Liver (tissue), 3 donors: ENCODE results near the gene CAMK1D.

ENCODE experiments used
- ATF3 ChIP-seq: IDR thresholded peaks from 2 replicates; pipeline ENCODE4 v1.6.1; 2016; ENCODE audit warnings: antibody characterized with exemption
- CTCF ChIP-seq: fragments of 150-350 bp; IDR thresholded peaks from 2 replicates; pipeline ENCODE4 v1.5.1; 2017; ENCODE audit warnings: improper control_type of control experiment, low read depth, low read length; ENCODE audit not compliant: missing input control
- EGR1 ChIP-seq, 2 donors: IDR thresholded peaks; 2 replicates each; pipeline ENCODE4 v1.6.1; 2016 to 2018; ENCODE audit warnings: antibody characterized with exemption in 2 of 2, low read depth in 2 of 2
- GABPA ChIP-seq, 2 donors: IDR thresholded peaks in 1 of 2; conservative IDR thresholded peaks in 1 of 2; 2 replicates each; pipeline ENCODE4 v1.6.1; 2016; ENCODE audit warnings: antibody characterized with exemption in 2 of 2, mild to moderate bottlenecking in 1 of 2, moderate library complexity in 1 of 2
- HNF4A ChIP-seq, 2 donors: conservative IDR thresholded peaks; 2 replicates each; pipeline ENCODE4 v1.6.1; 2016; ENCODE audit warnings: antibody characterized with exemption in 2 of 2, mild to moderate bottlenecking in 2 of 2
- JUND ChIP-seq, 2 donors: IDR thresholded peaks; 2 replicates each; pipeline ENCODE4 v1.6.1; 2016; ENCODE audit warnings: antibody characterized with exemption in 2 of 2
- MAX ChIP-seq: IDR thresholded peaks from 2 replicates; pipeline ENCODE4 v1.6.1; 2016; ENCODE audit warnings: antibody characterized with exemption
- NR2F2 ChIP-seq: IDR thresholded peaks from 2 replicates; pipeline ENCODE4 v1.6.1; 2016; ENCODE audit warnings: antibody characterized with exemption
- RAD21 ChIP-seq, 2 donors: IDR thresholded peaks; 2 replicates each; pipeline ENCODE4 v1.6.1; 2016; ENCODE audit warnings: antibody characterized with exemption in 2 of 2, mild to moderate bottlenecking in 2 of 2
- REST ChIP-seq: IDR thresholded peaks from 2 replicates; pipeline ENCODE4 v1.6.1; 2016; ENCODE audit warnings: antibody characterized with exemption, mild to moderate bottlenecking
- RXRA ChIP-seq, 2 donors: IDR thresholded peaks; 2 replicates each; pipeline ENCODE4 v1.6.1; 2017 to 2018; ENCODE audit warnings: antibody characterized with exemption in 2 of 2, mild to moderate bottlenecking in 1 of 2
- TAF1 ChIP-seq: conservative IDR thresholded peaks from 2 replicates; pipeline ENCODE4 v1.6.1; 2016; ENCODE audit warnings: antibody characterized with exemption, mild to moderate bottlenecking
- YY1 ChIP-seq: IDR thresholded peaks from 2 replicates; pipeline ENCODE4 v1.6.1; 2016; ENCODE audit warnings: antibody characterized with exemption, mild to moderate bottlenecking
- ZBTB33 ChIP-seq: IDR thresholded peaks from 2 replicates; pipeline ENCODE4 v1.6.1; 2016; ENCODE audit warnings: antibody characterized with exemption
- donor health status: healthy.
- donor health status: healthy.

GRCh38 chr10:12645449-12645848, 296.1 kb downstream of the CAMK1D start:
- TF ChIP-seq CTCF (no peak), TAF1 (no peak), GABPA (IDR thresholded peaks at IDR 0.05 in 1 of 2, conservative IDR thresholded peaks at IDR 0.05 in 1 of 2) (no peak), ZBTB33 (no peak), NR2F2 (no peak), ATF3 (no peak), MAX (no peak), RXRA (IDR thresholded peaks at IDR 0.05) (no peak), RAD21 (IDR thresholded peaks at IDR 0.05) (no peak), JUND (IDR thresholded peaks at IDR 0.05) (no peak), HNF4A (conservative IDR thresholded peaks at IDR 0.05) (no peak), REST (no peak), YY1 (no peak), EGR1 (IDR thresholded peaks at IDR 0.05; ENCODE audit: low read depth in 2 of 2) (no peak)
